ENCODE results near the gene LRRC8C.

GRCh38 chr1:89641781-89642180 is 8.9 kb downstream of the LRRC8C start:
- TF ChIP-seq CTCF (IDR thresholded peaks at IDR 0.05; ENCODE audit: insufficient read depth, low read length, poor library complexity, severe bottlenecking) (no peak), EZH2phosphoT487 (conservative IDR thresholded peaks at IDR 0.05; ENCODE audit: low read length) (no peak)
